NCI-H187 treated with DMSO at 0.1 percent for 48 hours (cell line): ENCODE results near the gene PCDH9.

Source experiments
- DNase-seq: peaks from one replicate; lab custom pipeline; 2025; lab: John Stamatoyannopoulos, UW

The PCDH9 gene

GRCh38 chr13:66397133-66397532 is 833.0 kb downstream of the PCDH9 start:
- DNase-seq = no peak

DNA sequence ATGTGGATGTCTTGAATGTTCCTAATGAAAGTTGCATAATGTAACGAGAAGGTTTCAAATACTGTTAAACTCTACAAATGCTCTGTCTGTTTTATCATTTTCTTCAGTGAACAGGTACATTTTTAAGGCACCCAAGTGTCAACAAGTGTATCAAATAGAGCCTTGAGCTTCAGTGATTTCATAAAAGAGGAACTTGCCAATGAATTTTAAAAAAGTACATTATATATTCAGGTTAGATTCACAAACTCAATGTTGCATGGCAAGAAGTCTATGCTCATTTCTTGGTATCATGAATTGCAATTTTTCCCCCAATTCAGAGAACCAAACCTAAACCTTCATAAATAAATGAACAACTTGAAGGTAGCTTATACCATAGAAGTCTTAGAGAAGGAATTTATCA is 838.8 kb downstream of the PCDH9 start:
- no peak for DNase-seq

DNA sequence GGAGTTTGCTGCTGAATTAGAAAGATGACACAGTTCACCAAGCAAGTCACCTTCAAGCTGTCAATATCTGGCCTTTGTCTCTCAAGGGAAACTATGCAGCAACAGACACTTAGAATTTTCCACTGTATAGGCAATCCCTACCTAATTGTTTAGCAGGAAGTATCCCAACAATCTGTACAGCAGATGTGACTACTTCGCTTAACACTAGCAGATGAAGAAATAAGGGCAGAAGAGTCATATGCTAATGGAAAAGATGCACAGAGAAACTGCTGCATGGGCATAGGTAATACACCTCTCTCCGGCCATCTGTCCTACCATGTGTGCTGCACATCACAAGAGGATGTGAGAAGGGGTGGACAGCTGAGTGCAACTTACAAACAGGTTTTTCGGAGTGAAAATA is 851.2 kb downstream of the PCDH9 start:
- no peak for DNase-seq

DNA sequence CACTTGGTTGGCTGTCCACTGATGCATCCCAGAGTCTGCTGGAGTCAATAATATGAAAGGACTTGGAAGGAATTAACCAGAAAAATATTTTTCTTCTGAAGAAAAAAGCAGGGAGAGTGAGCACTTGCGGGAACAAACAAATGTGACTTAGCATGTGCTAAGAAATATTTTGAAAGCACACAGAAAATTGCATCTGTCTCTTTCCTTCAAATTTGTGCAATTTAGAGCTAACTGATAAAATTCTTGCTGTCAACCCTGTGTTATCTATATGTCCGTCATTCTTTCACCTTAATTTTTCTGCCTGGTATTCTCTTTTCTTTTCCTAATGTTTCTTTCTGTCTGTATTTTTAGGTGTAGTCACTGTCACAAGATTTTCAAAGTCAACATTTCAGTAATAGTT is 852.6 kb downstream of the PCDH9 start:
- DNase-seq = no peak

DNA sequence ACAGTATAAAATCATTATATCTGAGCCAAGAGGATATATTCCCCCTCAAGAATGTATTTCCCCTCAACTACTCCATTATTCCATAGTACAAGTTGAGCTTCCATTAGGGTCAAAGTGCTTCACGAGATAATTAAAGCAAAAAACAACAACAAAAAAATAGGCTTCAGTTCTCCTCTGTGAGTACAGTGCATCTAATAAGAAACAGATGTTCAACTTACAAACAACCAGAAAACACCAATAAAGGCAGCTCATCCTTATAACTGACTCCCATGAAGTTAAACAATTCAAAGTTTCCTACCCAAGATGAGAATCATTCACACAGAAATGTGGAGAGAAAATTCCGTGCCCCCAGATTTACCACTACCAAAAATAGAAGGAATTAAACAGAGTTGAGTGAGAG is 854.4 kb downstream of the PCDH9 start:
- DNase-seq = no peak

GRCh38 chr13:66369666-66370065 is 860.5 kb downstream of the PCDH9 start:
- no peak for DNase-seq

GRCh38 chr13:66367356-66367755 is 862.8 kb downstream of the PCDH9 start:
- DNase-seq = no peak

DNA sequence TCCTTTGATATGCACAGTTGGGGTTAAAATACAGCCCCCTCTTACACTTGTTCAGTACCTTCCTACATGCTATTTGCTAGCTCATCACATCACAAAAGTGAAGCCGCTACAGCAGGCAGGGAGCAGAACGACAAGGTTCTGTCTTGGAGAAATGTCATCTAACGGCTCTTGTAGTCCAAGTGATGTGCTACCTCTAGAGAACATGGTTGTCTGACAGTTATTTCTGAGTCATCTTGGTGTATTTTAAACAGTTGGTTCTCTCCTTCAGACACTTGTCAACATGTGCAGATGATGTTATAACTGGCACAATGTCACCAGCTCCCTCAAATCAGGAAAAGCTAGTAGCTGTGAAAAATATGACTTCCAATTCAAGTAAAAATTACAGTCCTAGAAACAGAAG is 865.0 kb downstream of the PCDH9 start:
- no peak for DNase-seq

- DNase-seq = no peak
Measured at GRCh38 chr13:66364346-66364745, 865.8 kb downstream of the PCDH9 start.

DNA sequence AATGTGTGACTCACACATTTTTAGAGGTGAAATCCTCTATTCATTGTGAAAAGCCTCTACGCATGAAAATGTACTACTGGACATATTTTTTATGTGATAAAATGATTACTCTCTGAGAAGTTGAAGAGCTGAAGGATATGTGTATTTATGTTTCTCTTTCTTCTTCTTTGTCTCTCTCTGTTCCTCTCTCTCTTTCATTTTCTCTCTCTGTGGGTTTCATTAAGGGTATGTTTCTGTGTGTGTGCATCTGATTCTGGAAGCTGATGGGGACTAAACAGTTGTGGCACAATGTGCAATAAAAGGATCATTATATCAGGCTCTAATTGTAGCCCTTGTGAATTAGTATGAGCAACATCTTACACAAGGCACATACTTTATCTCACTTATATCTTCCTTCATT is 867.7 kb downstream of the PCDH9 start:
- no peak for DNase-seq

GRCh38 chr13:66359910-66360552 is 870.1 kb downstream of the PCDH9 start:
- no peak for DNase-seq

DNA sequence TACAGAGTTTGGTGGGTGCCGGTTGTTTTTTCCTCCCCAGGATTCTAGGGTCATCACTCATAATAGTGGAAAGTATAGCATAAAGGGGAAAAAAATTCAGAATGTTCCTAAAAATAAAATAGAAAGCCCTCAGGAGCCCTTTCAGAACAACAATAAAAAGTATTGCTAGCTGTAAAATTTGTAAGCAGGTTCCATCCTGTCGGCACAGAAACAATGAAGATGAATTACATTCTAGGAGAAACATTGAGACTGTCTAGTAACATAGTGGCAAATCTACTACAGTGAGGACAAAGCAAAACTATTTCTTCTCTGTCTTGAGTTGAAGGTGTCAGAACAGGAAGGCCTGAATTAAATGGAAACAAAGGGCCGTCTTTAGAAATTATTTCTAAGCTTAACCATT is 870.7 kb downstream of the PCDH9 start:
- no peak for DNase-seq

DNA sequence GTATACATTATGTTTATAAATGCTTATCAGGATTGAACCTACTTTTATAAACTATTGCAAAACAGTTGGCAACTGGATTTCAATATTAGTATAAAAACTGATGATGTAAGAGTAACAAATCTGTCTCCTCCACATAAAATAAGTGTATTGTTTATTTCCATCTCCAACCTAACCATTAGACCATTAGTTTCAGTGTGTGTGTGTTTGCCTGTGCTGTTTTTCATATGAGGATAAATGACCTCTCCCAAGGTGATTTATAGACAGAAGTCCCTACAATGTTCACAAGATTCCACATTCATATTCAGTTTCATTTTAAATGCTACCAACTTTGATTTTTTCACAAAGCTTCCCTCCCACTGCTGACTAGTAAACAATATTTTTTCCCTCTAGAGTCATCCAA is 871.6 kb downstream of the PCDH9 start:
- no peak for DNase-seq

DNA sequence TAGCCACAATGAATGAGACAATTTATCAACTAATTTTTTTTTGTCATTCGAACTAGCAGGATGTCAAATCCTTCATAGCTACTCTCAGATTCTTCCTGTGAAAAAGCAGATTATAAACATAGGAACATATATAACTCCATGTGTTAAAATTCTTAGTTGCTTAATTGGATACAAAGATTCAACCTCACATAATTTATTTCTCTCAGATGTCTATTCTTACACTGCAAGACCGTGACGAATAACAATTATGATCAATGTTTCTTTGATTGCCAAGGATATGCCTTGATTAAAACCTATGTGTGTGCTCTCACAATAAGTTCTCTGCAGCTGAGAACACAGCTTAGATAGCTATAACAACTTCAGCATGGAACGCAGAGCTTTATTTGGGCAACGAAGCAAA is 872.7 kb downstream of the PCDH9 start:
- DNase-seq = no peak

DNA sequence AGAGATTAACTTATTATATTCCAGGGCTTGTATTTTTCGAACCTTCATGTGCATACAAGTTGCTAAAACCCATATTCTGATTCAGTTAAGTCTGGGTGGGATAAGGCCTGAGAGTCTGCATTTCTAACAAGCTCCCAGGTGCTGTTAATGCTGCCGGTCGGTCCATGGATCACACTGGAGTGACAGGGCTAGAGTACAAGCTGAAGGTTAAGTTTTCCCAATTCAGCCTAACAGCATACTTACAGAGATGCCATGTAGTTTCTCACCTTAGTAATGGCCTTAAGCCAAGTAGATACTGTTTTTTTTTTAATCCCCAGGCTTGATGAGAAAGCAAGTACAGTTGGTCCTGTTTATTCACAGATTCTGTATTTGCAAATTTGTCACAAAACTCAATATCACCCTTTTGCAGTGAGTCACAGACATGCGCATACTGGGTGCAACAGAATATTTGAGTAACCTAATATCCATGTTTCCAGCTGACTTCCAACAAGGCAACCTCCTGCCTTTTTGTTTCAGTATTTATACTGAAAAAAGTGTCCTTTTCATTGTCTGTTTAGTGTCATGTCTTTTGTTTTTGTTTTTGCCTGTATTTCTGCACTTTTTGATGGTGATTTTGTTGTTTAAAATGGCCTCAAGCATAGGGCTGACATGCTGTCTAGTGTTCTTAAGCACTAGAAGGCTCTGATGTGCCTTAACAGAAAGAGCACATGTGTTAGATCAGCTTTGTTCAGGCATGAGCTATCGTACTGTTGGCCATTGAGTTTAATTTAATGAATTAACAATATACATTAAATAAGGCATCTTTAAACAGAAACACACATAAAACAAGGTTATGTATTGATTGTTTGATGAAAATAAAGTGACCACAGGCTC is 875.0 kb downstream of the PCDH9 start:
- no peak for DNase-seq

DNA sequence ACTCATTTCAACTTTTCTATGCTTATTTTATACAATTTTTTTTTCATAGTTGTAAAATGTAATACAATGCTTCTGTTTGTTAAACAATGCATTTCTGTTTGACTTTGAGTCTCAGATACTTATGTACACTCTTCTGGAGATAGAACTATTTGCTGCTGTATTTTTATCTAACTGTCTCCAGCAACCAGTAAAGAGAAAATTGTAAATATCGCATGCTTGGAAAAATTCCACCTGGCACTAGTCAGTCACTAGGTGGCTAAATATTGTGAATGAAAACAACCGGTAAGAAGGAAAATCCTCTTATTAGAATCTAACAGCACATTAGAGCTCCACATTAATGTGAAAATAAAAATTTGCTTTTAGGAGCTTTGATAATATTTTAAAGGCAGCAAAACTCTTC is 876.5 kb downstream of the PCDH9 start:
- no peak for DNase-seq

DNA sequence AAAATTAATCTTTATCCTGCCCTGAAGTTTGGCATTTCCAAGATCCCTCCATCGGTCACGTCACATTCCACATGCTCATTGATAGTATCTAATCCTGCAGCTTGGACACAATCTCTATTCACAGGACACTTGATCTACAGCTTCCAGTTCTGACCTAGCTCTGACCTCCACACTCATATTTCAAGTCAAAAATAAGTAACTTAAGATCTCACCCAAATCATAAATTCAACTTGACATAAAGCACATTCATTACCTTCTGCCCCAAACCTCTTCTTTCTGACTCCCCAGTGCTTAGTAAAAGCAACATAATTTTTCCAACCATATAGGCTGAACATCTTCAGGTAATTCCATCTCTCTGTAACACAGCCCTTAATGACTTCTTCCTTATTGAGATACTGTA is 880.2 kb downstream of the PCDH9 start:
- no peak for DNase-seq

DNA sequence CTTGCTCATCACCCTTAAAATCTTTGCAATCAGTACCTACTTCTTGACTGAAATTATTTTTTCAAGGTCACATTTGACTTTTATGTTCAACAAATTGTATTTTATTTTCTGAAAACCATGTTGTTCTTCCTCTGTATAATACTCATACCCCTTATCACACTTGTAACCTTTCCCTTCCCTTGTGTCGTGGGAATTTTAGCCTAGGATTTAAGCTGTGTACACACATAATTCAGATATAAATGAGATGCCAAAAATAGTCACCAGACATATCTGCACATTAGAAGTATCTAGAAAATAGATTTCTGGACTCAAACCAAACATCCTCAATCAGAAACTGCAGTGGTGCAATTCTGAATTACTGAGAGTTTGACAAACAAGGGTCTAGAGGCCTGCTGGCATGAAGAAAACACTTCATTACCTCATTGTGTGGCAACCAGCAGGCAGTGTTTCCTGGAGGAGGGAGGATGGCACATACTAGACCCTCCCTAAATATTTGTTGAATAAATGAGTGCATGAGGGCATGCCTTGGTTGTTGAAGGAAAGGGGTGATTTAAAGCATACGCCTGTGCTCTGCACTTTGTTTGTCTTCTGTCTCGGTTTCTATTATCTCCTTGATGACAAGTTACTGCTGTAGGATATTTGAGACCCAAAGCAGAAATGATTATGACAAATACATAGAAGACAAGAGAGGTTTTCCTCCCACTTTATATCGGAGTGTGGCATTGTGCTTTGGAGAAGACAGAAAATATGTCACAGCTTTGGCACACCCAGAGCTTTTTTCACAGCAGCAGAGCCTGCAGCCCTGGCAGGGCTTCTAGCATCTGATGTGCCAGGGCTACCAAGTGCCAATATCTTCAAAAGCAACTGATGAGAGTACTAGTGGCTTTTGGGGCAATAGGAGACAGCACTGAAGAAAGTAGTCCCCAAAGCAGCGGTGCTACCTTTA is 881.1 kb downstream of the PCDH9 start:
- no peak for DNase-seq

DNA sequence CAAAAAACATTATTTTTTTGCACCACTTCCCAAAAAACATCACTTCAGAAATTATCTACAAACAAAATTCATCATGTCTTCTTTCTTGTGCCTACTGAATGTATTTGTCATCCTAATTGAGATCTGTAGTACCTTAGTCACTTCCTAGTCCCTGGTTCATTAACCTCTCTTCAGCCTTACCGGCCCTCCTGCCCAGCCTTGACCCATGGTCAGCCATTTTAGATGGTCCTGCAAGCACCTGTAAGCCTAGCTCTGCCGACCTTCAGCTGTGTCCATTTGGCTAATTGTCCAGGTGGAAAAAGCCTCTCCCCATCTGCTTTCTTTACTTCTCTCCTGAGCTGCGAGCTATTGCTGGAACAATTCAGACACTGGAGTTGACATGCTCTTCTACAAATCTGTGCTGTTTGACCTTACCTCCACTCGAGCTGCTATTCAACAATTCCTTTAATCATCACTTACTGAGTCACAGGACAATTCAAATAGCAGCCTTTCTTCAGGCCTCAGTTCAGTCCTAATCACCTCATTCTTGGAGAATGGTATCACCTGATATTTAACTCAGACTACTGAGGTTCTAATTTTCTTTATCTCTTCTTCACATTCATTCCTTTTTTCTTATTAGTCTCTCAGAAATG is 882.5 kb downstream of the PCDH9 start:
- DNase-seq = no peak

- no peak for DNase-seq
Measured at GRCh38 chr13:66345971-66346370, 884.2 kb downstream of the PCDH9 start.

- DNase-seq = no peak
Measured at GRCh38 chr13:66345518-66345810, 884.7 kb downstream of the PCDH9 start.

GRCh38 chr13:66344805-66345517 is 885.2 kb downstream of the PCDH9 start:
- no peak for DNase-seq
